HCT116 (cell line): ENCODE results near the gene ADAM8. TPM values are rescaled to one million over a fixed set of nuclear protein-coding genes. Genes with fewer than 3 reads are reported as not detected.

ENCODE experiments used
- ATAC-seq: fragments of 200-7000 bp; cut with Tn5 transposase; 2 replicates; pipeline ENCODE4 v1.9.1; 2020; ENCODE audit warnings: mild to moderate bottlenecking, moderate library complexity
- BruUV-seq: library from RNA; stranded (reverse); fragments of 400-500 nt; replicated peaks from 2 replicates; lab custom pipeline; 2021; lab: Mats Ljungman, UMichigan
- CTCF ChIA-PET: fragments of 300-600 bp; sonication (Branson Sonifier 250); formaldehyde crosslinking; loops from one replicate; lab custom pipeline; 2021; ENCODE audit warnings: antibody characterized with exemption; lab: Charles Lee
- POLR2A ChIA-PET: fragments of 300-600, 350-600 bp; sonication (Branson Sonifier 250); formaldehyde crosslinking; loops from one replicate; lab custom pipeline; 2021; ENCODE audit warnings: antibody characterized with exemption; lab: Charles Lee
- RAD21 ChIA-PET, 2 experiments: fragments of 300-600 bp; sonication (Branson Sonifier 250); formaldehyde crosslinking; loops; one replicate each; lab custom pipeline; 2023; ENCODE audit warnings: low total read pairs in 2 of 2; ENCODE audit not compliant: uncharacterized antibody in 2 of 2, unreplicated experiment in 2 of 2, low non-redundant PET in 1 of 2; lab: Charles Lee
- DNase-seq: peaks from one replicate; pipeline ENCODE4 v3.0.0-alpha.2; 2010; ENCODE audit warnings: low read depth, low spot score
- H2AFZ ChIP-seq: fragments of 200-600 bp; shearing (Covaris generic), sonication (generic); 2 replicates; pipeline ENCODE4 v1.6.1; 2017; ENCODE audit warnings: low read depth, mixed run types, mixed read lengths, antibody characterized with exemption, low read length; ENCODE audit not compliant: poor library complexity, severe bottlenecking
- H3K27ac ChIP-seq: 2 replicates; pipeline ENCODE4 v1.5.1; 2012; ENCODE audit warnings: low read depth, low read length
- H3K27me3 ChIP-seq: fragments of 200-600 bp; sonication (generic); 2 replicates; pipeline ENCODE4 v1.6.1; 2016; ENCODE audit warnings: mixed run types, low read length, mixed read lengths; ENCODE audit not compliant: insufficient read depth
- H3K36me3 ChIP-seq, 2 experiments: fragments of 200-500 bp in 1 of 2; fragments of 200-600 bp in 1 of 2; sonication (Bioruptor generic) in 1 of 2; sonication (generic) in 1 of 2; 2 replicates each; pipeline versions ENCODE4 v1.5.1 to v1.6.1; 2014 to 2016; ENCODE audit warnings: low read length in 2 of 2, inconsistent platforms in 1 of 2, mixed read lengths in 1 of 2, mixed run types in 1 of 2; ENCODE audit not compliant: insufficient read depth in 2 of 2, control insufficient read depth in 1 of 2
- H3K4me1 ChIP-seq, 2 experiments: fragments of 200-600 bp in 1 of 2; sonication (generic) in 1 of 2; 2 replicates each; pipeline versions ENCODE4 v1.5.1 to v1.6.1; 2012 to 2017; ENCODE audit warnings: low read length in 2 of 2, inconsistent platforms in 1 of 2, mild to moderate bottlenecking in 1 of 2, mixed read lengths in 1 of 2, mixed run types in 1 of 2, moderate library complexity in 1 of 2; ENCODE audit not compliant: insufficient read depth in 2 of 2, control insufficient read depth in 1 of 2
- H3K4me2 ChIP-seq: fragments of 200-600 bp; sonication (generic); 2 replicates; pipeline ENCODE4 v1.6.1; 2017; ENCODE audit warnings: mixed run types, low read length, mixed read lengths
- H3K4me3 ChIP-seq, 2 experiments: fragments of 200-600 bp in 1 of 2; sonication (generic) in 1 of 2; replicated peaks in 1 of 2; 2 replicates each; pipeline ENCODE4 v1.5.1; 2011 to 2016; ENCODE audit warnings: low read length in 2 of 2, control low read depth in 1 of 2, low read depth in 1 of 2, mild to moderate bottlenecking in 1 of 2, mixed read lengths in 1 of 2, mixed run types in 1 of 2
- H3K79me2 ChIP-seq: fragments of 200-600 bp; sonication (generic); 2 replicates; pipeline ENCODE4 v1.6.1; 2017; ENCODE audit warnings: mild to moderate bottlenecking, mixed run types, low read length, moderate library complexity, mixed read lengths; ENCODE audit not compliant: insufficient read depth
- H3K9ac ChIP-seq: fragments of 200-600 bp; sonication (generic); 2 replicates; pipeline ENCODE4 v1.6.1; 2016; ENCODE audit warnings: low read length, mixed read lengths
- H3K9me2 ChIP-seq: fragments of 200-600 bp; sonication (generic), shearing (Covaris generic); 2 replicates; pipeline ENCODE4 v1.6.1; 2017; ENCODE audit warnings: mixed run types, mild to moderate bottlenecking, moderate library complexity; ENCODE audit not compliant: insufficient read depth
- H3K9me3 ChIP-seq, 2 experiments: fragments of 200-500 bp in 1 of 2; fragments of 200-600 bp in 1 of 2; sonication (Bioruptor generic) in 1 of 2; sonication (generic) in 1 of 2; 2 replicates each; pipeline ENCODE4 v1.6.1; 2014 to 2017; ENCODE audit warnings: low read length in 2 of 2, mixed read lengths in 2 of 2, inconsistent platforms in 1 of 2, low read depth in 1 of 2, mild to moderate bottlenecking in 1 of 2, mixed run types in 1 of 2, moderate library complexity in 1 of 2; ENCODE audit not compliant: control insufficient read depth in 1 of 2, insufficient read depth in 1 of 2
- H4K20me1 ChIP-seq: fragments of 200-600 bp; sonication (generic), shearing (Covaris generic); 2 replicates; pipeline ENCODE4 v1.6.1; 2017; ENCODE audit warnings: mixed run types, mild to moderate bottlenecking, moderate library complexity; ENCODE audit not compliant: insufficient read depth
- EZH2 ChIP-seq: fragments of 200-600 bp; sonication (generic); IDR thresholded peaks from 2 replicates; pipeline ENCODE4 v1.6.1; 2017; ENCODE audit warnings: antibody characterized with exemption, mixed run types
- RAD21 ChIP-seq: IDR thresholded peaks from 2 replicates; pipeline ENCODE4 v1.6.1; 2012; ENCODE audit warnings: low read depth, mild to moderate bottlenecking
- SIN3A ChIP-seq: IDR thresholded peaks from 2 replicates; pipeline ENCODE4 v1.6.1; 2012; ENCODE audit warnings: low read depth
- ZFX ChIP-seq: fragments of 450-650 bp; IDR thresholded peaks from 2 replicates; pipeline ENCODE4 v1.6.1; 2017
- ZNF274 ChIP-seq: fragments of 200-500 bp; sonication (Bioruptor generic); IDR thresholded peaks from 2 replicates; pipeline ENCODE4 v1.6.1; 2014; ENCODE audit warnings: mild to moderate bottlenecking, low read depth, low read length, inconsistent platforms
- intact Hi-C: fragments of 100-400 bp; cut with micrococcal nuclease; formaldehyde crosslinking; loops from 2 replicates; pipeline ENCODE4 v1.10.0; 2022
- total RNA-seq: library from RNA; stranded (reverse); gene quantifications from one replicate; pipeline ENCODE4 v1.2.1, GENCODE V29; 2021; ENCODE audit not compliant: unreplicated experiment
- TF ChIP-seq, protein P1 (sequence below), 3 experiments: fragments of 200-600 bp in 1 of 3; sonication (generic) in 1 of 3; IDR thresholded peaks in 2 of 3; conservative IDR thresholded peaks in 1 of 3; 2 replicates each; pipeline ENCODE4 v1.5.1; 2012 to 2017; ENCODE audit warnings: low read depth in 2 of 3, low read length in 2 of 3, antibody characterized with exemption in 1 of 3, borderline replicate concordance in 1 of 3, control low read depth in 1 of 3, mild to moderate bottlenecking in 1 of 3, mixed read lengths in 1 of 3, mixed run types in 1 of 3, moderate library complexity in 1 of 3; ENCODE audit not compliant: insufficient read depth in 1 of 3
- TF ChIP-seq, protein P2 (sequence below): IDR thresholded peaks from 2 replicates; pipeline ENCODE4 v1.6.1; 2012

The ADAM8 gene
- total RNA-seq, 1 experiment from 2014 or later: 4.1 TPM

- Histone ChIP-seq H3K4me2 (no peak overlapping the region), H3K27me3 (no peaks in the 10 kb centered on the region), H3K36me3 (no peaks in the 10 kb centered on the region), H3K79me2 (no peaks in the 10 kb centered on the region), H2AFZ (no peak overlapping the region), H3K27ac (no peak overlapping the region), H3K9me2 (no peaks in the 10 kb centered on the region)
- CTCF ChIA-PET: no interaction called here
- TF ChIP-seq, protein P1, sequence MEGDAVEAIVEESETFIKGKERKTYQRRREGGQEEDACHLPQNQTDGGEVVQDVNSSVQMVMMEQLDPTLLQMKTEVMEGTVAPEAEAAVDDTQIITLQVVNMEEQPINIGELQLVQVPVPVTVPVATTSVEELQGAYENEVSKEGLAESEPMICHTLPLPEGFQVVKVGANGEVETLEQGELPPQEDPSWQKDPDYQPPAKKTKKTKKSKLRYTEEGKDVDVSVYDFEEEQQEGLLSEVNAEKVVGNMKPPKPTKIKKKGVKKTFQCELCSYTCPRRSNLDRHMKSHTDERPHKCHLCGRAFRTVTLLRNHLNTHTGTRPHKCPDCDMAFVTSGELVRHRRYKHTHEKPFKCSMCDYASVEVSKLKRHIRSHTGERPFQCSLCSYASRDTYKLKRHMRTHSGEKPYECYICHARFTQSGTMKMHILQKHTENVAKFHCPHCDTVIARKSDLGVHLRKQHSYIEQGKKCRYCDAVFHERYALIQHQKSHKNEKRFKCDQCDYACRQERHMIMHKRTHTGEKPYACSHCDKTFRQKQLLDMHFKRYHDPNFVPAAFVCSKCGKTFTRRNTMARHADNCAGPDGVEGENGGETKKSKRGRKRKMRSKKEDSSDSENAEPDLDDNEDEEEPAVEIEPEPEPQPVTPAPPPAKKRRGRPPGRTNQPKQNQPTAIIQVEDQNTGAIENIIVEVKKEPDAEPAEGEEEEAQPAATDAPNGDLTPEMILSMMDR (IDR thresholded peaks at IDR 0.05 in 2 of 3, conservative IDR thresholded peaks at IDR 0.05 in 1 of 3; ENCODE audit: borderline replicate concordance in 1 of 3, insufficient read depth in 1 of 3, low read depth in 2 of 3, low read length in 2 of 3): no peak
- no peak for TF ChIP-seq RAD21
- TF ChIP-seq, protein P2, sequence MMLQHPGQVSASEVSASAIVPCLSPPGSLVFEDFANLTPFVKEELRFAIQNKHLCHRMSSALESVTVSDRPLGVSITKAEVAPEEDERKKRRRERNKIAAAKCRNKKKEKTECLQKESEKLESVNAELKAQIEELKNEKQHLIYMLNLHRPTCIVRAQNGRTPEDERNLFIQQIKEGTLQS: no peak
- TF ChIP-seq EZH2: no peak
- TF ChIP-seq, all 23 proteins: peak for 0
- Histone ChIP-seq H4K20me1 (no peaks in the 10 kb centered on the region), H3K9me3 (no peaks in the 10 kb centered on the region), H3K9ac (no peak overlapping the region), H3K4me3 (no peak overlapping the region), H3K4me1 (no peaks in the 10 kb centered on the region)
- ChIA-PET POLR2A (no interaction called here), RAD21 (no interaction called here)
- intact Hi-C loops: no loop called here
- ATAC-seq (peak; percentile 21; the same call in 1 of the 2 replicates), DNase-seq (no peak)
- BruUV-seq: no TSS peak
Measured at GRCh38 chr10:133277277-133277992, 767 bp upstream of the ADAM8 start.

DNA sequence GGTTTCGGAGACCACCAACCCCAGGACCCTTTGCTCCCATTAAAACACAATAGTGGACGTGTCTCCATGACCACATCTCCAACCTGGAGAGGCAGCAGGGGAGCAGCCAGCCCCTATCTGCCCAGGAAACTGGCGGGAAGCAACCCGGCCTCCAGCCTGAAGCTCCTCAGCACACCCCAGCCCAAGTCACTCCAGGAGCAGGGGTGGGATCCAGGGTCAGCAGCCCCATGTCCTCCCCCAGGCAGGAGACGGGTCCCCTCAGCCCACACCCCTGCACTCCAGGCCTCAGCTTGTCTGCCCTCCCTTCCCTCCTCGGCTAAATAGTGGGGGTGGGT, 601 bp downstream of the ADAM8 start:
- Histone ChIP-seq H3K9me3 (no peaks in the 10 kb centered on the region), H3K79me2 (no peaks in the 10 kb centered on the region), H3K4me1 (no peaks in the 10 kb centered on the region), H3K9me2 (no peaks in the 10 kb centered on the region), H2AFZ (no peak overlapping the region), H4K20me1 (no peaks in the 10 kb centered on the region), H3K4me3 (no peak overlapping the region), H3K27ac (no peak overlapping the region), H3K4me2 (no peak overlapping the region), H3K9ac (no peak overlapping the region), H3K27me3 (no peaks in the 10 kb centered on the region), H3K36me3 (no peaks in the 10 kb centered on the region)
- ChIA-PET POLR2A (no interaction called here), CTCF (no interaction called here), RAD21 (no interaction called here)
- no peak for DNase-seq
- no TSS peak for BruUV-seq
- ATAC-seq: no peak
- TF ChIP-seq, protein P1 (IDR thresholded peaks at IDR 0.05 in 2 of 3, conservative IDR thresholded peaks at IDR 0.05 in 1 of 3; ENCODE audit: borderline replicate concordance in 1 of 3, insufficient read depth in 1 of 3, low read depth in 2 of 3, low read length in 2 of 3): no peak
- no peak for TF ChIP-seq SIN3A
- TF ChIP-seq ZNF274: no peak
- TF ChIP-seq ZFX: no peak
- no peak for TF ChIP-seq RAD21
- intact Hi-C loops: no loop called here
